AG04450 (cell line): Measurements from ENCODE around the gene SYNGAP1. TPM values are rescaled to one million over a fixed set of nuclear protein-coding genes. Genes with fewer than 3 reads are reported as not detected.

Experiments
- CTCF ChIA-PET: fragments of 300-600, 350-600 bp; formaldehyde crosslinking; extraction: SDS; loops from one replicate; lab custom pipeline; 2022; ENCODE audit warnings: antibody characterized with exemption, inconsistent platforms; lab: Charles Lee
- POLR2A ChIA-PET: fragments of 350-600 bp; formaldehyde crosslinking; extraction: SDS; loops from one replicate; lab custom pipeline; 2021; ENCODE audit warnings: antibody characterized with exemption, inconsistent platforms; lab: Yijun Ruan, JAX
- DNase-seq: peaks from one replicate; pipeline ENCODE4 v3.0.0-alpha.2; 2011; ENCODE audit warnings: low read depth, low spot score
- H3K27ac ChIP-seq: one replicate; pipeline ENCODE4 v1.5.1; 2012; ENCODE audit warnings: low read depth, low read length, control low read depth
- H3K27me3 ChIP-seq: one replicate; pipeline ENCODE4 v1.6.0; 2012; ENCODE audit warnings: low read length; ENCODE audit not compliant: control insufficient read depth, insufficient read depth
- H3K4me3 ChIP-seq: 2 replicates; pipeline ENCODE4 v1.5.1; 2011; ENCODE audit warnings: mild to moderate bottlenecking, low read depth, low read length, control low read depth
- H3K9me3 ChIP-seq: 2 replicates; pipeline ENCODE4 v1.5.1; 2012; ENCODE audit warnings: low read length; ENCODE audit not compliant: control insufficient read depth, insufficient read depth
- CTCF ChIP-seq: IDR thresholded peaks from 2 replicates; pipeline ENCODE4 v1.5.1; 2011; ENCODE audit warnings: low read depth, low read length, control low read depth, inconsistent platforms
- polyA plus RNA-seq: library from polyadenylated mRNA; depleted of rRNA; stranded (reverse); fragments of >200 nt; gene quantifications from 2 replicates; pipeline ENCODE4 v1.2.3, GENCODE V29; 2011

The SYNGAP1 gene
- polyA plus RNA-seq, 1 experiment: 5.3 TPM

DNA sequence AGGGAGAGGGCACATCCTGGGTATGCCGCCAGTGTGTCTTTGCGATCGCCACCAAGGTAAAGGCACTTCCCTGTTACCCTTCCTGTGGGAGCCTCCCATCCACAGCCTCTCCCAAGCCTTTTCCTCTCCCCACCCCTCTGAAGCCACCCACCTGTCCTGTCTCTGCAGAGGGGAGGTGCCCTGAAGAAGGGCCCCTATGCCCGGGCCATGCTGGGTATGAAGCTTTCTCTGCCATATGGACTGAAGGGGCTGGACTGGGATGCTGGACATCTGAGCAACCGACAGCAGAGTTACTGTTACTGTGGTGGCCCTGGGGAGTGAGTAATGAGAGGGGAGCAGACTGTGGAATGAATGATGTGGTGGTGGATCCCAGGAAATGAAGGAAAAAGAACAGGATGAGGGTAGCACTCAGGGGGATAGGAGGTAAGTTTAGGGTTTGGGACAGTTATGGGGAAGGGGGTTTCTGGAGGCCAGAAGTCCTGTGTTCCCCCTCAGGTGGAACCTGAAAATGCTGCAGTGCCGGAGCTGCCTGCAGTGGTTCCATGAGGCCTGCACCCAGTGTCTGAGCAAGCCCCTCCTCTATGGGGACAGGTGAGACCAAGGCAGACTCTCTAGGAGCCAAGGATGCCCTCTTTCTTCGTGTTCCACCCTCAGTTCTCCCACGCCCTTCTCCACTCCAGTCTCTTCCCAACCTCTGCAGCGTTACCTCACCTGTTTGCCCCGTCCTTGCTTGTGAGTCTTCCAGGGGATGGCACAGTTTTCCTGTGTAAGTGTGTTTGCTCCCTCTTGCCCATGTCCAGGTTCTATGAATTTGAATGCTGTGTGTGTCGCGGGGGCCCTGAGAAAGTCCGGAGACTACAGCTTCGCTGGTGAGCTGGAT is 6.4 kb upstream of the SYNGAP1 start:
- TF ChIP-seq CTCF: no peak
- Histone ChIP-seq H3K4me3 (no peak overlapping the region), H3K27ac (peak overlapping the region; percentile 21), H3K9me3 (no peaks in the 10 kb centered on the region), H3K27me3 (no peaks in the 10 kb centered on the region)
- ChIA-PET CTCF (no interaction called here), POLR2A (no interaction called here)
- DNase-seq: no peak

GRCh38 chr6:33414592-33415271 is 5.1 kb upstream of the SYNGAP1 start:
- Histone ChIP-seq H3K4me3 (0 out of 2 replicates have a peak overlapping the region, but pooled peaks have one; percentile 2), H3K27me3 (no peaks in the 10 kb centered on the region), H3K9me3 (no peaks in the 10 kb centered on the region), H3K27ac (no peak overlapping the region)
- no peak for DNase-seq
- CTCF ChIA-PET: interaction anchor here (0.6 kb wide), 1 partner anchor 1516 kb away, joined by 5 read pairs; no protein-coding TSS in a partner anchor
- peak; percentile 48 for TF ChIP-seq CTCF
- POLR2A ChIA-PET: no interaction called here

DNA sequence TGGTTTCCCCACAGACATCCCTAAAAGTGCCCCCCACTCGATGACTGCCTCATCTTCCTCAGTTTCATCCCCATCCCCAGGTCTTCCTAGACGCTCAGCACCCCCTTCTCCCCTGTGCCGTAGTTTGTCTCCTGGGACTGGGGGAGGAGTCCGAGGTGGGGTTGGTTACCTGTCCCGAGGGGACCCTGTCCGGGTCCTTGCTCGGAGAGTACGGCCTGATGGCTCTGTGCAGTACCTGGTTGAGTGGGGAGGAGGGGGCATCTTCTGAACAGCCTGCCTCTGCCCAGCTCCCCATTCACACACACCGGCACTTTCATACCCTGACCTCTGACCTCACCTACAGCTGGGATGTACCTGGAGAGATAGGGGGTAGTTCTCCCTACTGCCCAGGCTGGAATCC is 4.0 kb upstream of the SYNGAP1 start:
- CTCF ChIA-PET: interaction anchor here (1.1 kb wide), 1 partner anchor 11 kb away, joined by 3 read pairs; no protein-coding TSS in a partner anchor
- Histone ChIP-seq H3K27me3 (no peaks in the 10 kb centered on the region), H3K27ac (peak overlapping the region; percentile 52), H3K9me3 (no peaks in the 10 kb centered on the region), H3K4me3 (peak overlapping the region; percentile 93)
- POLR2A ChIA-PET: interaction anchor here (1.7 kb wide), 1 partner anchor 38 kb away, joined by 5 read pairs; the partner anchor contains the start of gene ZBTB9
- no peak for TF ChIP-seq CTCF
- DNase-seq: no peak

- Histone ChIP-seq H3K27me3 (no peaks in the 10 kb centered on the region), H3K9me3 (no peaks in the 10 kb centered on the region), H3K4me3 (peak overlapping the region; percentile 93), H3K27ac (peak overlapping the region; percentile 97)
- ChIA-PET CTCF (interaction anchor here (1.1 to 1.9 kb wide), 2 partner anchors 10 kb away, joined by 3 to 6 read pairs; no protein-coding TSS in a partner anchor), POLR2A (interaction anchor here (0.6 to 1.7 kb wide), 3 partner anchors 14 to 91 kb away, joined by 3 to 6 read pairs (median 5); partner anchors contain the start of gene ZBTB9)
- TF ChIP-seq CTCF: no peak
- no peak for DNase-seq
Observed at GRCh38 chr6:33416386-33417127, 3.3 kb upstream of the SYNGAP1 start.
